ENCODE results near the gene CACNA1F. TPM values are rescaled to one million over a fixed set of nuclear protein-coding genes. Genes with fewer than 3 reads are reported as not detected.
A peak's percentile ranks its signal among the peaks of the same experiment; 100 is the strongest.

The CACNA1F gene
- total and polyA plus RNA-seq, 9 of the 15 experiments (the other 6 are each of a cell fraction or from before 2014, with no cell fraction given): under 0.01 to 0.41 (median 0.03) TPM; not detected in 3

GRCh38 chrX:49163555-49164419, 69.4 kb downstream of the CACNA1F start (continued):
- TF ChIP-seq ZNF274 (IDR thresholded peaks at IDR 0.05; ENCODE audit: borderline replicate concordance, low read depth, low read length) (no peak), ZNF511 (CRISPR knock-in tag; IDR thresholded peaks at IDR 0.05) (no peak), TEAD4 (IDR thresholded peaks at IDR 0.05; ENCODE audit: low read length) (no peak), TEAD4 (CRISPR knock-in tag; IDR thresholded peaks at IDR 0.05; ENCODE audit: borderline replicate concordance) (no peak), CSDE1 (IDR thresholded peaks at IDR 0.05) (no peak), ZNF282 (CRISPR knock-in tag; IDR thresholded peaks at IDR 0.05) (no peak), NONO (IDR thresholded peaks at IDR 0.05; ENCODE audit: low read depth in 2 of 2, low read length in 1 of 2) (peak in 1 of 2 experiments; percentile 96; a peak in 2 of 4 replicates), OTX1 (CRISPR knock-in tag; IDR thresholded peaks at IDR 0.05) (no peak), FIP1L1 (IDR thresholded peaks at IDR 0.05; ENCODE audit: low read depth, low read length, poor library complexity, severe bottlenecking) (peak; percentile 56), COPS2 (conservative IDR thresholded peaks at IDR 0.05) (no peak), ZBTB34 (CRISPR knock-in tag; IDR thresholded peaks at IDR 0.05) (no peak), SP2 (IDR thresholded peaks at IDR 0.05; ENCODE audit: extremely low read depth, low read depth, low read length, poor library complexity, severe bottlenecking) (no peak), FOXJ3 (CRISPR knock-in tag; IDR thresholded peaks at IDR 0.05) (no peak), E2F3 (CRISPR knock-in tag; IDR thresholded peaks at IDR 0.05) (no peak), ZNF699 (CRISPR knock-in tag; IDR thresholded peaks at IDR 0.05; ENCODE audit: insufficient replicate concordance) (no peak), MEIS2 (IDR thresholded peaks at IDR 0.05; ENCODE audit: partially characterized antibody) (peak; percentile 25), SIX5 (IDR thresholded peaks at IDR 0.05; ENCODE audit: borderline replicate concordance in 1 of 2, insufficient read depth in 1 of 2, low read depth in 1 of 2, low read length in 2 of 2) (no peak), HMG20B (CRISPR knock-in tag; IDR thresholded peaks at IDR 0.05) (no peak), HCFC1 (IDR thresholded peaks at IDR 0.05; ENCODE audit: low read depth, low read length) (peak; percentile 30; the same call in 1 of the 2 replicates), ZSCAN32 (CRISPR knock-in tag; IDR thresholded peaks at IDR 0.05) (no peak)
